GM18870 (cell line): Measurements from ENCODE around the gene NIPA2.

Experiments
- ATAC-seq: cut with Tn5 transposase; IDR thresholded peaks from one replicate; pipeline ENCODE4 v1.9.1; 2021; ENCODE audit warnings: moderate library complexity; ENCODE audit not compliant: unreplicated experiment

Gene NIPA2

DNA sequence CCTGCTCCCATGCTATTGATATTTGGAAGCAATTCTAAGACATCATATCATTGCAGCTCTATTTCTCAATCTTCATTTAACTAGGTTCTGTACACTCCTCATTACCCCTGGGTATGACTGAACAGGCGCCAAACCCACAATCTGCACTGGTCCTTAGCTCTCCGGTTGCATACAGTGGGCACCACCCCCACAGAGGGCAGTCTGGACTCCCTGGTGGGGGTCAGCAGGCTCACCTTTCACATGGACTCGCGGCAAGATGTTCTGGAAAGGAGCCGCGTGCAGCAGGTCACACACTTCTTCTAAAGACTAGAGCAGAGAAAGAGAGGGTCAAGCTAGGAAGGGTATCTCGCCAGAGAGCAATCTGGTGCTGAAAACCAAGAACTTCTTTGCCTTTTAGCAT is 36.5 kb downstream of the NIPA2 start:
- no peak for ATAC-seq

DNA sequence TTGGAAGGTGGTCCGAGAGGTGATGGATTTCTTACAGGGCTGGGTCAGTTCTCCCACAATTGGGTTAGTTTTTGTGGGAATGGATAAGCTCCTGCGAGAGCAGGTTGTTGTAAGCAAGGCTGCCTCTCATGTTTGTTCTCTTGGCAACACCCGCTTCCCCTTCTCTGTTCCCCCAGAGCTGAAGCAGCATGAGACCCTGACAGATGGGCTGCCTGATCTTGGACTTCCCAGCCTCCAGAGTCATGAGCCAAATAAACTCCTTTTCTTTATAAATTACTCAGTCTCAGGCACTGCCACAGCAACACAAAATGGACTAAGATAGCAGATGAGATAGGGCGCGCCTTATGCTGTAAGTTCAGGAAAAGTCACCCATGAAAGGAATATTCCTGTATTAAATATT is 38.7 kb downstream of the NIPA2 start:
- ATAC-seq, result no peak

DNA sequence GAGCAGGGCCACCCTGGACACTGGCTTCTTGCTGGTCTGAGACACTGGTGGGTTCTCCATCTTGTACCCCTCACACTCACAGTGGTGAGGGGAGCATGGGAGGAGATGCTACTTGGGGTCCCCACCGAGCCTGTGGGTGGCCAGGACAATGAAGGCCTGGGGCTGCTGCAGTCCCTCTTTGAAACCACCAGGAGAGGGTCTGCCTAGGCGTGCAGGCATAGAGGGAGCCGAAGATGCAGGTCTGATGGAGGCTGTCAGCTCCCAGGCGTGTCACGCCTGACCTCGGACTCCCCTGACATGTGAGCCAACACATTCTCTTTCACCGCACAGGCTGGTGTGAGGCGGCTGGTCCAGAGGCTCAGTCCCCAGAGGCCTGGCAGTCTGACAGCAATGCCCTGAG is 39.1 kb downstream of the NIPA2 start:
- ATAC-seq, result no peak

DNA sequence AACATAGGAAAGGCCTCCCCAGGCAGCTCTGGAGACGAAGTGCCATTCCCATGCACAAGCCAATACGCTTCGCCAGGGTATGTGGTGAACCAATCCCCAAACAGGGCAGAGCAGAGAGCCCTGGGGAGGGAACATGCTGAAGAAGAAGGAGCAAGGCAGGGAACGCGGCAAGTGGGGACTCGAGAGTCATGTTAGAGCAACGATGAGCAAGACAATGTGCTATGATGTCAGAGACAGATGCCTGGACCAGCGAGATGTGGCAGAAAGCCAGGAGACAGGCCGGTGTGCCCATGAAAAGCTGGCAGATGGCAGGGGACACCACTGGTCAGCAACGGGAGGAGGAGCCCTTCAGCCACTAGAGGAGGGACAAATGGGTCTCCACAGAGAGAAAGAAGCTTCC is 39.6 kb downstream of the NIPA2 start:
- no peak for ATAC-seq

DNA sequence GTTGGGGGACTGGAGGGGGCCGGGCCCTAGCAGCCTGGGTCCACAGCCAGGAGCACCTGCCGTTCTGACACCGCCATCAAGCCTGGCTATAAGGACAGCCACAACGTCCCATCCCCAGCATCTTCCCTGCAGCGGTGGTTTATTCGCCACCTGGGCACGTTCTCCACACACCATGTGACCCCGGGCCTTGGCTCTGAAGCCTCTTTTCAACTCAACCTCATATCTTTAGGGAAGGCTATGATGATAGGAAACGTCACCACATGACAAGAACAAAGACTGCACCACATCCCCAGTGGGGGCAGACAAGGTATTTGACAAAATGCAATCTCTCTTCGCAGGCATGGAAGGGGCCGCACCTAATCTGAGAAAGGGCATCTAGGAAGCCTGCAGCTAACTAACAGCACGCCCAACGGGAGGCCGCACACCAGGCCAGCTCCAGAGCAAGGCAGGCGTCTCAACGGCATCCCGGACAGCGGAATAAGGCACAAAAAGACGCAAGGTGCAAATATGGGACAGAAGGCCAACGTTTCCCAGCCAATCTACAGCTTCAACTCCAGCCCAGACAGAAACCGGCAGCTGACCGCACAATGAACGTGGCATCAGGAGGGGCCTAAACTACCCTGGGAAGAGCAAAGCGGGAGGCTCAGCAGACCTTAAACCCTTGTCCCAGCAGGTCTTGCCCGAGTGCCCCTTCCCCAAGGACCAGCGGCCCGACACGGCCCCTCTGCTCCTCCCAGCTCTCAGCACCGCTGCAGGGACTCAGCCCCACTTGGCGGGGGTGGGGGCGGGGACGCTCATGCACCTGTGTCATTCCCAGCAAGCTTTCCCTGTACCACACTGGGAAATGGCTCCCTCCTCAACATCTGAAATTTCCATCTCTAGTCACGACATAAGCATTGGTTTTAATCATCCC is 41.9 kb downstream of the NIPA2 start:
- ATAC-seq, result no peak

DNA sequence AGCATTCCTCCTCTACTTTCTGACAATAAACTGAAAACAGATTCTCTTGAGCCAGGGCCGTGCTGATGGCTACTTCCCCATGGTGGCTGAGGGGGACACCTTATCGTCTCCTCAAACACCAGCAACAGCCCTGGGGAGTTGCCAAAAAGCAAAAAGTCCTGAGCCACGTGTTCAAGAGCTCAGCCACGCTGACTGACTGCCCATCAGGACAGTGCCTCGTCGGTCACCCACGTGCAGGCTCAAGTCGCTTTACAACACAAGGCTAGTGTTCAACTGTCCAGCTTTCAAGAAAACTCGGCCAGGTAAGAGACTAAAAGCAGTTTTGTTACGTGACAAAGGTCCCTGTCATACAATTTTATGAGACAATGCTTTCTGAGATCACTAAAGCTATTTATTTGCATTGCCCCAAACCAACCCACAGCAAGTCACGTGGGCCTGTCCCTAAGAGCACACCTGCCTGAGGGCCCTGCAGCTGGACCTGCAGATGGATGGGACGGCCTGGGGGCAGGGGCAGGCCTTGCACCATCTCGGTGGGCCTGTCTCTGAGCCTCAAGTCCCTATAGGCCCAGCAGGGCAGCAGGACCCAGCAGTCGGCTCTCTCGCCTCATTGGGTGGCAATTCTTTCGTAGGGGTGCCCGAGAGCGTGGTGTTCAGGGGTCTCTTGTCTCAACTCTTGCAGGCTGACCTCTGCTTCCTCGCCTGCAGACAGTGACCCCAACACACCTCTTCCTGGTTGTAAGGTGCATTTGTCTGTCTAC is 42.7 kb downstream of the NIPA2 start:
- ATAC-seq, result no peak

DNA sequence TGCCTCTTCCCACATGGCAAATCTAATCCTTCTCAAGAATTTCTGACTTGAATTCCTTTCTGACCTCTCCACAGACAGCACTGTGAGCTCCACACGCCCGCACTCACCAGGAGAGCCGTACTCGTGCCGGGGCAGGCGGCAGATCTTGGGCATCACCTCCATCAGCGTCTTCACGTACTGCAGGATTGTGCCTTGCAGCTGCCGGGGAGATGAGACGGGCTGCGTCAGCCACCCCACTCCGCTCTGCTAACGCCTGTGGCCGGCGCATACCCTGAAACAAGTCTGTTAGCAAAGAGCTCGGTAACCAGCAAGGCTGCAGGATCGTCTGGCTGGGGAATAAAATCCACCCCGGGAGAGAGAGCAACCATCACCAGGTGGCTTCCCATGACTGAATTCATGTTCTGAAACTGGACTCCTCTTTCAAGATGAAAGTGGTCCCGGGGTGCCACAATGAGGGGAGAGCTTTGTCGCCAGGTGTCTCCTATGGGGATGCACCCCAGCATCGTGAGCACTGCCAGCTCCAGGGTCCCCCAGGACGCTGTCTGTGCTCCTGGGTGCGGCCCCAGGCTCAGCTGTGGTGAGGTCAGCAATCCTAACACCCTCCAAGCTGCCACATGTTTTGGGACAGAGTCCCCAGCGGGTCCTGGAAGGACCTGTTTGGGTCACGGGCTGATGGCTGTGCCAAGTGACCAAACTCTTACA is 43.4 kb downstream of the NIPA2 start:
- no peak for ATAC-seq

DNA sequence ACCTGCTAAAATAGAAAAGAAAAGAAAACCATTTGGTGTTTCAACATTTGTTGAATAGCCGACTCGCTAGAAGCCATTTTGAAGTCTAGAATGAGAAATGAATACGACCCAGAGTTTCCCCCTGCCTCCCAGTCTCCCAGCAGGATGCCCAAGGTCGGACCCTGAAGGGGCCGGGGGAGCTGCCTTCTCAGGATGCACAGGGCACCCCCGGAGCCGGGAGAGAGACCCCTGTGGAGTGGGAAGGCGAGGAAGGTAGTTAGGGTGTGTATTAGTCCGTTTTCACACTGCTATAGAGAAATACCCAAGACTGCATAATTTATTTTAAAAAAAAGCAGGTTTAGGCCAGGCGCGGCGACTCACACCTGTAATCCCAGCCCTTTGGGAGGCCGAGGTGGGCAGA is 44.7 kb downstream of the NIPA2 start:
- no peak for ATAC-seq

DNA sequence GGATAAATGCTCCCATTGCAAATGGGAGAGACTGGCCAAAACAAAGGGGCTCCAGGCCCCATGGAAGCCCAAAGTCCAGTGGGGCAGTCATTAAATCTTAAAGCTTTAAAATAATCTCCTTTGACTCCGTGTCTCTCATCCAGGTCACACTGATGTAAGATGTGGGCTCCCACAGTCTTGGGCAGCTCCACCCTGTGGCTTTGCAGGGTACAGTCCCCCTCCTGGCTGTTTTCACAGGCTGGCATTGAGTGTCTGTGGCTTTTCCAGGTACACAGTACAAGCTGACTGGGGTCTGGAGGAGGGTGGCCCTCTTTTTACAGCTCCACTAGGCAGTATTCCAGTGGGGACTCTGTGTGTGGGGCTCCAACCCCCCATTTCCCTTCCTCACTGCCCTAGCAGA is 45.9 kb downstream of the NIPA2 start:
- ATAC-seq, result no peak

DNA sequence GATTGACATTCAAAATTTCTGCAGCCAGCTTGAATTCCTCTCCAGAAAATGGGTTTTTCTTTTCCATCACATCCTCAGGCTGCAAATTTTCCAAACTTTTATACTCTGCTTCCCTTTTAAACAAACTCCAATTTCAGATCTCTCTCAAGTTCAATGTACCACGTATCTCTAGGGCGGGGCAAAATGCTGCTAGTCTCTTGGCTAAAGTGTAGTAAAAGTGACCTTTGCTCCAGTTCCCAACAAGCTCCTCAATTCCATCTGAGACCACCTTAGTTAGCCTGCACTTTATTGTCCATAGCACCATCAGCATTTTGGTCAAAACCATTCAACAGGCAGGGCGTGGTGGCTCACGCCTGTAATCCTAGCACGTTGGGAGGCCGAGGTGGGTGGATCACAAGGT is 46.7 kb downstream of the NIPA2 start:
- no peak for ATAC-seq

DNA sequence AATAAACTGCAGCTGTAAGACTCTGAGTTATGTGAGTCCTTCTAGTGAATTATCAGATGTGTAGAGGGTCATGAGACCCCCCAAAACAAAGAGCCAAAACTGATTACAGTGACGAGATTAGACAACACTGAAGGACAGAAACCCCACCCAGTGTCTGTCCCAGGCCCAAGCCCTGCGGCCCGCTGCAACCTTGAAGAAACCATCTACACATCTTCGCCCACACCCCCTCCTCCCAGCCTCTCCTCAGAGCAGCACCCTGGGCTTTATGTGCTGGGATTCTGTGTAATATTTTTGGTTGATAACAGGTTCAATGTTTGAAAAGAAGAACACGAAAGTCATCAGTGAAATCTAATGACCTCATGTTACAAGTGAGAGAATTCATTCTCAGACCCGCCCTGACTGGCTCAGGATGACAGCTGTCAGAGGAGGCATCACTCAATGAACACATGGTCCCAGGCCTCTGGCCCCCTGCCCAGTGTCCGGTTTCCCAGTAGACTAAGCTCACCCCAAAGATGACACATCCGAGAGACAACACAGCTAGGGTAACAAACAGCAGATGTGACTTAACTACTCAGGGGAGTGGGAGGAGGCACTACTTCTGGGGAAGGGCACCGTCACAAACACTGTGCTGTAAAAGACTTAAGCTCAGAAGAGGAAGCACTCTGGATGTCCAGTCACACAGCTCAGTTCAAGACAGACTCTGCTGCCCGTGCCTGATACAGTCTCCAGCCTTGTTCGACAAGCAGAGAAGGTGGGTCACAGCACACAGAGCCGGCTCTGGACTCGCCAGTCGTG is 48.9 kb downstream of the NIPA2 start:
- ATAC-seq, result no peak

DNA sequence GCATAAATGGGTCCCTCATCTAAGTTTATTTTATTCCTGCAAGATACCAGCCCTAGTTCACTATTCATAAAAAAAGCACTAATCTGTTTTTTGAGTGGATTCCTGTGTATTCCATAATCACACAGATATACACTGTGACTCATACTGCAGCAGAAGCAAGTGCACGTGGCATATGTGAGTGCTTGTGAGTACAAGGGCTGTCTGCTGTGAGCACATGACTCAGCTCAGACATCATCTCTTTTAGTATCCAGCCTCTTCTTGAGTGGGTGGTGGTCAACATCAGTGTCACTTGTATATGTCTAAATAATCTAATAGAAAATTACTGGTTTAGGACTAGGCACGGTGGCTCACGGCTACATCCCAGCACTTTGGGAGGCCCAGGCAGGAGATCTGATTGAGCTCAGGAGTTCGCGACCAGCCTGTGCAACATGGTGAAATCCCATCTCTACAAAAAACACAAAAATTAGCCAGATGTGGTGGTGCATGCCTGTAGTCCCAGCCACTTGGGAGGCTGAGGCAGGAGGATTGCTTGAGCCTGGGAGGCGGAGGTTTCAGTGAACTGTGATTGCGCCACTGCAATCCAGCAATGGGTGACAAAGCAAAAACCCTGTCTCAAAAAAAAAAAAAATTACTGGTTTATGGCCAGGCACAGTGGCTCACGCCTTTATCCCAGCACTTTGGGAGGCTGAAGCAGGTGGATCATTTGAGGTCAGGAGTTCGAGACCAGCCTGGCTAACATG is 49.8 kb downstream of the NIPA2 start:
- ATAC-seq, result no peak

DNA sequence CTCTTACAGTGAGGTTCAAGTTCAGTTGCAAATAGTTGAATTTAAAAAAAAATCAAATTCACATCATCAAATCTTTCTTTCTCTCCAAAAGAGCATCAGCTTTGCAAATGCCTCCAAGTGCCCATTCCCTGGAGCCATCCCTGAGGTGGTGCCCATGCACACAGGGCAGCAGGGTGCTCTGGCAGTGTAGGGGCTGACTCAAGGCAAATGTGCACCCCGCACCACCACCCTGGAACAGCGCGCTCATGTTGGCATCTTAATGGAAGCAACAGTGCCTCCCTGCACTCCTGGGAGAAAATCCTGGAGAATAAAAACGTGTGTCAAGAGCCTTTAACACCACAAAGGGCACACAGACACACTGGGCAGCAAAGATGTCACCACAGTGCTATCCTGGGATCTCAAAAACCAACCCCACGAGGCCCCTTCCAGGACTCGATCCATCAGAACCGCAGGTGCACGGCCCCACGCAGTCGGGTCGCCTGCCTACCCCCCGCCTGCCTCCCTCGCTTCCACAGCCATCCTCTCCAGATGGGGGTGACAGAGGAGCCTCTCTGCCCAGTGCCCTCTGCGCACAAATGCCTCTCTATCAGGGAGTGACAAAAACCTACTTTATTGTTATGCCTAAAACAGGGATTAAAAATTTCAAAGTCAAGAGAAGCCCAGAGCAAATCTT is 50.8 kb downstream of the NIPA2 start:
- no peak for ATAC-seq

DNA sequence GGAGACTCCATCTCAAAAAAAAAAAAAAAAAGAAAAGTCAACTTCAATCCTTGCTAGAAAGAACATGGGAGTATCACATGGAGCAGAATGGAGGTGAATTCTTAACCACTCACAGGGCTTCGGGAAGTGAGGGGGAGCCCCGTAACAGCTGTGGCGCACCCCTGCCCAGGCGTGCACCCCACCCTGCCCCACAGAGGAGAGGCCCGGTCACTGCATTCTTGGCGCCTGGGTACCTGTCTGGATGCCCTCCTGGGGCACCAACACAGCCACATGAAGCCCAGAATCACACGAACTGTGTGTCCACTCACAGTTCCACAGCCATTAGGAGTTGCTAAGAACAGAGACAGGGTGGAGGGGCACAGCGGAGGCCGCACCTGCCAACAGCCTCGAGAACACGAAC is 51.8 kb downstream of the NIPA2 start:
- ATAC-seq, result no peak

DNA sequence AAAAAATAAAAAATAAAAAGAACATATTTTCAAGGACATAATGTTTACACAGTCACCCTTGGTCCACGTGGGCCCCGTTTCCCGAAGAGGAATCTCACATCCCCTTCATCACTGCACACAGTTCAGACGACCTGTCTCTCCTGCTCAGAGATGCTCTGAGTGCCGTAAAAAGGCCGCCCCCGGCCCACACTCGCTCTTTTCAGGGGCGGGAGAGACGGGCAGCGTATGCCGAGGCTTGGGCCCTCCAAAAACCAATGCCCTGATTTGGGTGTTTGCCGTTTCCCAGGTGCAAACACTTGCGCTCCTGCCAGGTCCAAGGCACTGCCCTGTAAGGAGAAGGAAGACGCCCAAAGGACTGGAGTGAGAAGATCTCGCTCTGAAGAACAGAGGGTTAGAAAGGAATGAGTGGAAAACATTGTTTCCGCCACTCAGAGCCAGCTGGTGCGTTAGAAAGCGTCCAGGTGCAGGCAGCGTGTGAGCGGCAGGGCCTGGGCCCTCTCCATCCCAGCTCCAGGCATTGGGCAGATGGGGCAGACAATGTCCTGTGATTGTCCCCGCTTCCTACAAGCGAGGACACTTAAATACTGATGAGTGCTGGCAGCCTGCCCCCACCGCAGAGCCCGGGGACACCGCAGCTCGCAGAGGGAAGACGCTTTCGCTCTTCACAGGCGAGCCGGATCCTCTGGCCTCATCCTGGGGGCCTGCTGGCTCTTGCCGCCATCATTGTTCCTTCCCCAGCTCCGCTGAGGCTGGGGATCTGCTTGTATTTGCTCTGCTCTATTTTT is 53.2 kb downstream of the NIPA2 start:
- ATAC-seq, result no peak

DNA sequence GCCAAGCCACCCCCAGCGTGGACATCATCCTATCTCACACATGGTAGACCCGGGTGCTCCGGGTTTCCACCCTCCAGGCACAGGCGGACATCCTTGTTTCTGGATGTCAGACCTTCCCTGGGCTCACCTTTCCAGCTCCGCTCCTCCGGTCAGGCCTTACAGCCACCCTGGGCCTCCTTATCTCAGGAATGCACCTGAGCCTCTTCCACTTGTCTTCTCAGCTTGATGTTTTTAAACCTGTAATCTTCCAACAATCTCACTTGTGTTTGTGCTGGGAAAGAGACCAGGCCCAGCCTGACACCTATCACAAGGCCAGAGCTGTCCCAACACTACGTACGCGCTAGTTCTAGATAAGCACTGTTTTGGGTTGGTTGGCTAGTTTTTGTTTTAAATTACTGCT is 53.9 kb downstream of the NIPA2 start:
- ATAC-seq, result no peak

DNA sequence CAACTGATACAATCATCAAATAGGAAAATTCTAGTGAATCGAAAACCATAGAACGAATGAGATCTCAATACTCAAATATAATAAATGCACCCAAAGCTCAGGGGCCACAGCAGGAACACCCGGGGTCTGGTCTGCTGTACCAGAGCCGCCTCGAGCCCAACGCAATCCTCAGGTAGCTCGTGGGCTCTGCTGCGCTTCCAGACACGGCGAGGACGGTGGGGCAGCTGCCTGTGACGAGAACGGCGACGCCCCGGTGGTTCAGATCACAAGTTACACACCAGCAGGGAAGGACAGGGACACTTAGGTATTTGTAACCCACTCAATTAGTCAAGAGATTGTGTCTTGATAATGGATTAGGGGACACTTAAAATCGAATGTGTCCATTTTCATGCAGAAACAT is 54.6 kb downstream of the NIPA2 start:
- ATAC-seq, result no peak

DNA sequence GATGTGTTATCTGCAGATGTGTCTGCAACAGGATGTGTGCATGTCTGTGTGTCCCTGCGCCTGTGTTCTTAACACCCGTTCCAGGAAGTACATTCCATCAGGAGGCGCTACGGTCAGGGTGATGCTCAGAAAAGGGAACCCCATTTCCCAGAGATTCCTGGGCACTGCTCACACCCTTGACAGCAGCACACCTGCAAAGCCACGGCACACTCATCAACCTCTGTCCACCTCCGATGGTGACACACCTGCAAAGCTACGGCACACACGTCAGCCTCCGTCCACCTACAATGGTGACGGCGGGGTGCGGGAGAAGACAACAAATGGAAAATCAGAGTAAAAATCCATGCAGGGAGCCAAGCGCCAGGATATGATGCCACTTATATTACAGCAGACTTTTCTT is 55.4 kb downstream of the NIPA2 start:
- no peak for ATAC-seq
